Fibroblast of lung (primary cell): ENCODE results near the gene ANGPTL8.

Experiments
- EZH2 ChIP-seq: IDR thresholded peaks from 2 replicates; pipeline ENCODE4 v1.5.1; 2012; ENCODE audit warnings: low read length, control low read depth, mild to moderate bottlenecking; ENCODE audit errors: missing control alignments
- TF ChIP-seq, protein P1 (sequence below), 2 donors: IDR thresholded peaks in 1 of 2; conservative IDR thresholded peaks in 1 of 2; 1 replicate in 1 of 2; 2 replicates in 1 of 2; pipeline ENCODE4 v1.5.1; 2011 to 2012; ENCODE audit warnings: low read length in 2 of 2, control low read depth in 1 of 2, inconsistent platforms in 1 of 2, low read depth in 1 of 2, mild to moderate bottlenecking in 1 of 2

- TF ChIP-seq, protein P1, sequence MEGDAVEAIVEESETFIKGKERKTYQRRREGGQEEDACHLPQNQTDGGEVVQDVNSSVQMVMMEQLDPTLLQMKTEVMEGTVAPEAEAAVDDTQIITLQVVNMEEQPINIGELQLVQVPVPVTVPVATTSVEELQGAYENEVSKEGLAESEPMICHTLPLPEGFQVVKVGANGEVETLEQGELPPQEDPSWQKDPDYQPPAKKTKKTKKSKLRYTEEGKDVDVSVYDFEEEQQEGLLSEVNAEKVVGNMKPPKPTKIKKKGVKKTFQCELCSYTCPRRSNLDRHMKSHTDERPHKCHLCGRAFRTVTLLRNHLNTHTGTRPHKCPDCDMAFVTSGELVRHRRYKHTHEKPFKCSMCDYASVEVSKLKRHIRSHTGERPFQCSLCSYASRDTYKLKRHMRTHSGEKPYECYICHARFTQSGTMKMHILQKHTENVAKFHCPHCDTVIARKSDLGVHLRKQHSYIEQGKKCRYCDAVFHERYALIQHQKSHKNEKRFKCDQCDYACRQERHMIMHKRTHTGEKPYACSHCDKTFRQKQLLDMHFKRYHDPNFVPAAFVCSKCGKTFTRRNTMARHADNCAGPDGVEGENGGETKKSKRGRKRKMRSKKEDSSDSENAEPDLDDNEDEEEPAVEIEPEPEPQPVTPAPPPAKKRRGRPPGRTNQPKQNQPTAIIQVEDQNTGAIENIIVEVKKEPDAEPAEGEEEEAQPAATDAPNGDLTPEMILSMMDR (conservative IDR thresholded peaks at IDR 0.05 in 1 of 2, IDR thresholded peaks at IDR 0.05 in 1 of 2; ENCODE audit: low read depth in 1 of 2, low read length in 2 of 2): no peak
- no peak for TF ChIP-seq EZH2
Measured at GRCh38 chr19:11230621-11231386, 8.6 kb upstream of the ANGPTL8 start.
